ENCODE measurements around the gene RERG.

Gene RERG

GRCh38 chr12:15208871-15209656 is 12.2 kb downstream of the RERG start:
- H3K4me1 Mint-ChIP-seq, result no peaks in the 10 kb centered on the region
- H3K9me3 Mint-ChIP-seq, result no peaks in the 10 kb centered on the region
- H3K36me3 Mint-ChIP-seq, result no peaks in the 10 kb centered on the region
- CTCF ChIA-PET, result interaction anchor here (0.6 to 1.2 kb wide), 2 partner anchors 12 to 485 kb away, joined by 3 read pairs; partner anchors contain the start of gene RERG
- H3K27me3 Mint-ChIP-seq, result no peaks in the 10 kb centered on the region
- no peak for DNase-seq
- H3K27ac Mint-ChIP-seq, result no peak overlapping the region
- no peak overlapping the region for H3K4me3 Mint-ChIP-seq

- Mint-ChIP-seq H3K4me1 (no peaks in the 10 kb centered on the region), H3K36me3 (no peaks in the 10 kb centered on the region), H3K27ac (no peak overlapping the region), H3K4me3 (no peak overlapping the region), H3K27me3 (peaks cover 2% of the 10 kb centered on the region), H3K9me3 (no peaks in the 10 kb centered on the region)
- CTCF ChIA-PET, result interaction anchor here (0.6 to 1.2 kb wide), 3 partner anchors 13 to 484 kb away, joined by 3 read pairs; partner anchors contain the start of gene RERG
- no peak for DNase-seq
These were observed 13.1 kb downstream of the RERG start for GRCh38 chr12:15208140-15208539.

DNA sequence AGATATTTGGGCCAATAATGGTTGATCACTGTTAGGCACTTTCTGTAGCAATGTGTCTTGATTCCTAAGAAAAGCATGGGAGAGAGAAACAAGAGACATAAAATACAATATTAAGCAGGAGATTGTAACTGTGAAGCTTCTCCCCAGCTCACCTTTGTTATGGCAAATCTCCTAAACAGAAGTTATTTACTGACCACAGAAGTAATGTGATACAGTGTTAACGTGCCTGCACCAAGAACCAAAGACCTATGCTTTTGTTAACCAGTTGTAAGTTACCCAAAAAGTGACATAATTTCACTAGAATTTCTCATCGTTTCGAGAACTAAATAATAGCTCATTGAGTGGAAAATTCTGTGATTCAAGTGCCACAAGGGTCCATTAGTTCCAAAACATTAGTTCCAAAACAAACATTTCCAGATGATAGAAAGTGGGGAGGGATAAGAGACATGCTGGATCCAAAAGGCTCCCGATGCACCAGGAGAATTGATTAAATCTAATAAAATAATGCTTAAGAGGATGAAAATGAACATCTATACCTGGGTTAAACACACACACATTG is 14.3 kb downstream of the RERG start:
- Mint-ChIP-seq H3K27me3 (peaks cover 3% of the 10 kb centered on the region), H3K9me3 (no peaks in the 10 kb centered on the region), H3K4me1 (no peaks in the 10 kb centered on the region), H3K36me3 (no peaks in the 10 kb centered on the region), H3K27ac (no peak overlapping the region), H3K4me3 (no peak overlapping the region)
- DNase-seq, result no peak
- CTCF ChIA-PET, result interaction anchor here (1.5 kb wide), 1 partner anchor 15 kb away, joined by 7 read pairs; the partner anchor contains the start of gene RERG

DNA sequence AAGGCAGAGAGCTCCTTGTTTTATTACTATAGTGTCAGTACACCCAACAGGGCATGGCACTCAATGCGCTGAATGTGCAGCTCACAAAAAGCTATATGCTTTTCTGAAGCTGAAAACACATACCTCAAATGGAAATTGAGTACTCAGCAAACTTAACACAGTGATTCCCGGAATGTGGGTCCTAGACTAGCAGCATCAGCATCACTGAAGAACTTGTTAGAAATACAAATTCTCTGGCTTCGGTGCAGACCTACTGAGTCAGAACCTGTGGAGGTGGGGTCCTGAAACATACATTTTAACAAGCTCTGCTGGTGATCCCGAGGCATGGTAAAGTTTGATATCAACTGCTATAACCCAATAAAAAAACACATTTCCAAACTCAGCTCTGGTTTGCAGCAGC is 14.9 kb downstream of the RERG start:
- H3K4me1 Mint-ChIP-seq, result no peaks in the 10 kb centered on the region
- H3K36me3 Mint-ChIP-seq, result no peaks in the 10 kb centered on the region
- H3K9me3 Mint-ChIP-seq, result no peaks in the 10 kb centered on the region
- CTCF ChIA-PET, result interaction anchor here (1.5 kb wide), 1 partner anchor 15 kb away, joined by 7 read pairs; the partner anchor contains the start of gene RERG
- no peak overlapping the region for H3K4me3 Mint-ChIP-seq
- H3K27ac Mint-ChIP-seq, result no peak overlapping the region
- peaks cover 3% of the 10 kb centered on the region for H3K27me3 Mint-ChIP-seq
- DNase-seq, result no peak

GRCh38 chr12:15205341-15206010 is 15.7 kb downstream of the RERG start:
- no peaks in the 10 kb centered on the region for H3K36me3 Mint-ChIP-seq

DNA sequence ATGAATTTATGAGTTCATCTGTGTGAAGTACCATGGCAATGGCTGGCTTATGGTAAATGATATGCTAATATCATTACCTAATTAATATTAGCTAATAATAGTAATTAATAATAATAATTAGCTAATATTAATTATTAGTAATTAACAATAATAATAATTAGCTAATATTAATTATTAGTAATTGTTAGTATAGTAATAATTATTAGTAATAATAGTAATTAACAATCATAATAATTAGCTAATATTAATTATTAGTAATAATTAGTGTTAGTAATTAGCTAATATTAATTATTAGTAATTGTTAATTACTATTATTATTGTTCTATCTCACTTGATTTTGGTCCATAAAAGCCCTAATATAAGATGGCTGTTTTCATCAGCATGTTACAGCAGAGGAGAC is 19.8 kb downstream of the RERG start:
- no peak for DNase-seq
- H3K9me3 Mint-ChIP-seq, result no peaks in the 10 kb centered on the region
- peaks cover 3% of the 10 kb centered on the region for H3K27me3 Mint-ChIP-seq
- no peak overlapping the region for H3K4me3 Mint-ChIP-seq
- CTCF ChIA-PET, result interaction anchor here (1.3 kb wide), 1 partner anchor 19 kb away, joined by 5 read pairs; the partner anchor contains the start of gene RERG
- H3K4me1 Mint-ChIP-seq, result no peaks in the 10 kb centered on the region
- no peak overlapping the region for H3K27ac Mint-ChIP-seq
- H3K36me3 Mint-ChIP-seq, result no peaks in the 10 kb centered on the region

More at GRCh38 chr12:15205341-15206010, 15.7 kb downstream of the RERG start:
- no peak overlapping the region for H3K4me3 Mint-ChIP-seq
- no peak overlapping the region for H3K27ac Mint-ChIP-seq
- CTCF ChIA-PET, result interaction anchor here (1.3 kb wide), 1 partner anchor 16 kb away, joined by 5 read pairs; the partner anchor contains the start of gene RERG
- no peaks in the 10 kb centered on the region for H3K9me3 Mint-ChIP-seq
- no peak for DNase-seq
- peaks cover 3% of the 10 kb centered on the region for H3K27me3 Mint-ChIP-seq
- H3K4me1 Mint-ChIP-seq, result no peaks in the 10 kb centered on the region

DNA sequence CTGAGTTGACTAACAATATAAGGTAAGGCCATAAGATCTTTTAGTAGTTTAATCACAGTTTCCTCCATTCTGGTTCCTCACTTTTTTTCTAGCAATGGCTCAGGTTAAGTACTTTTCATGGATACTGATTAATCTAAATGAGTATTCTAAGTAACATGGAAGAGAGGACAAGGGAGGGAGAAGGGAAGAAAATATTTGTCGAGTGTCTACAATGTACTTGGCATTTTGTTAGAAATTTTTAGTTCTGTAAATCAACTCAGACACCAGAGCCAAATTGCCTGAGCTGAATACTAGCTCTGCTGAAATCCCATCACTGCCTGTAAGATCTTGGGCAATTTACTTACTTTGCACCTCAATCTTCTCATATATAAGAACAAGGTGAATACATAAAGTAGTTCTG is 20.2 kb downstream of the RERG start:
- Mint-ChIP-seq H3K4me1 (no peaks in the 10 kb centered on the region), H3K4me3 (no peak overlapping the region), H3K27ac (no peak overlapping the region), H3K36me3 (no peaks in the 10 kb centered on the region), H3K27me3 (peaks cover 3% of the 10 kb centered on the region), H3K9me3 (no peaks in the 10 kb centered on the region)
- CTCF ChIA-PET, result interaction anchor here (1.3 kb wide), 1 partner anchor 20 kb away, joined by 5 read pairs; the partner anchor contains the start of gene RERG
- no peak for DNase-seq

GRCh38 chr12:15200641-15201040 is 20.6 kb downstream of the RERG start:
- Mint-ChIP-seq H3K9me3 (no peaks in the 10 kb centered on the region), H3K36me3 (no peaks in the 10 kb centered on the region), H3K27me3 (peaks cover 3% of the 10 kb centered on the region), H3K27ac (no peak overlapping the region), H3K4me1 (no peaks in the 10 kb centered on the region), H3K4me3 (no peak overlapping the region)
- no peak for DNase-seq
- CTCF ChIA-PET, result interaction anchor here (1.1 kb wide), 1 partner anchor 21 kb away, joined by 4 read pairs; the partner anchor contains the start of gene RERG

GRCh38 chr12:15199930-15200329 is 21.3 kb downstream of the RERG start:
- Mint-ChIP-seq H3K4me3 (no peak overlapping the region), H3K9me3 (no peaks in the 10 kb centered on the region), H3K27me3 (peaks cover 3% of the 10 kb centered on the region), H3K4me1 (no peaks in the 10 kb centered on the region), H3K36me3 (no peaks in the 10 kb centered on the region), H3K27ac (no peak overlapping the region)
- CTCF ChIA-PET, result interaction anchor here (1.1 kb wide), 1 partner anchor 22 kb away, joined by 4 read pairs; the partner anchor contains the start of gene RERG
- DNase-seq, result no peak

- Mint-ChIP-seq H3K9me3 (no peaks in the 10 kb centered on the region), H3K27ac (no peak overlapping the region), H3K36me3 (no peaks in the 10 kb centered on the region), H3K27me3 (no peaks in the 10 kb centered on the region), H3K4me1 (no peaks in the 10 kb centered on the region), H3K4me3 (no peak overlapping the region)
- DNase-seq, result no peak
- CTCF ChIA-PET, result interaction anchor here (0.9 kb wide), 1 partner anchor 79 kb away, joined by 3 read pairs; no protein-coding TSS in a partner anchor
These were observed 24.3 kb downstream of the RERG start for GRCh38 chr12:15196678-15197505.

GRCh38 chr12:15196221-15196620 is 25.0 kb downstream of the RERG start:
- Mint-ChIP-seq H3K27me3 (no peaks in the 10 kb centered on the region), H3K4me1 (no peaks in the 10 kb centered on the region), H3K36me3 (no peaks in the 10 kb centered on the region), H3K9me3 (no peaks in the 10 kb centered on the region), H3K27ac (no peak overlapping the region), H3K4me3 (no peak overlapping the region)
- DNase-seq, result no peak
- CTCF ChIA-PET, result no interaction called here

GRCh38 chr12:15194456-15195368 is 26.5 kb downstream of the RERG start:
- Mint-ChIP-seq H3K4me3 (no peak overlapping the region), H3K27me3 (no peaks in the 10 kb centered on the region), H3K9me3 (no peaks in the 10 kb centered on the region), H3K36me3 (no peaks in the 10 kb centered on the region), H3K27ac (no peak overlapping the region), H3K4me1 (no peaks in the 10 kb centered on the region)
- no peak for DNase-seq
- CTCF ChIA-PET, result no interaction called here

DNA sequence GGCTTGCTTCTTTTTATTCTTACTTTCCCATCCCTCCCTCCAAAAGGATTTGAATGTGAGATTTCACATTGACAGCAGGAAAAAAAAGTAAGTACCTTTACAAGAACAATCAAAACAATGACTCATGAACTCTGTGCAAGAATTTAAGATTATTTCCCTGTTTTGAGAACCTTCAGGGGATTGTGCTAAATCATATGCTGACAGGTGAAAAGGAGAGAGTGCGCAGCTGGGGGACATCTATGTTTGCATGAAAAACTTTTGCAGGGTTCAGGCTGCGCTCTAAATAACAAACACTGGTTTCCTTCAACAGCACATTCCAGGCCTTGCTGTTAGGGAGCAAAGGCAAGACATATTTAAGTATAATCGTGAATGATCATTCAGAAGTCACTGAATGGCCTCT is 27.3 kb downstream of the RERG start:
- Mint-ChIP-seq H3K9me3 (no peaks in the 10 kb centered on the region), H3K27me3 (no peaks in the 10 kb centered on the region), H3K36me3 (no peaks in the 10 kb centered on the region), H3K27ac (no peak overlapping the region), H3K4me3 (no peak overlapping the region), H3K4me1 (no peaks in the 10 kb centered on the region)
- CTCF ChIA-PET, result no interaction called here
- no peak for DNase-seq
